GM12873 (cell line): Measurements from ENCODE around the gene HOXC10.

ENCODE experiments used
- CTCF ChIP-seq: IDR thresholded peaks from 2 replicates; pipeline ENCODE4 v1.5.1; 2012; ENCODE audit warnings: low read depth, mild to moderate bottlenecking, moderate library complexity, low read length, control low read depth; ENCODE audit not compliant: insufficient read depth; ENCODE audit errors: missing control alignments

The HOXC10 gene

DNA sequence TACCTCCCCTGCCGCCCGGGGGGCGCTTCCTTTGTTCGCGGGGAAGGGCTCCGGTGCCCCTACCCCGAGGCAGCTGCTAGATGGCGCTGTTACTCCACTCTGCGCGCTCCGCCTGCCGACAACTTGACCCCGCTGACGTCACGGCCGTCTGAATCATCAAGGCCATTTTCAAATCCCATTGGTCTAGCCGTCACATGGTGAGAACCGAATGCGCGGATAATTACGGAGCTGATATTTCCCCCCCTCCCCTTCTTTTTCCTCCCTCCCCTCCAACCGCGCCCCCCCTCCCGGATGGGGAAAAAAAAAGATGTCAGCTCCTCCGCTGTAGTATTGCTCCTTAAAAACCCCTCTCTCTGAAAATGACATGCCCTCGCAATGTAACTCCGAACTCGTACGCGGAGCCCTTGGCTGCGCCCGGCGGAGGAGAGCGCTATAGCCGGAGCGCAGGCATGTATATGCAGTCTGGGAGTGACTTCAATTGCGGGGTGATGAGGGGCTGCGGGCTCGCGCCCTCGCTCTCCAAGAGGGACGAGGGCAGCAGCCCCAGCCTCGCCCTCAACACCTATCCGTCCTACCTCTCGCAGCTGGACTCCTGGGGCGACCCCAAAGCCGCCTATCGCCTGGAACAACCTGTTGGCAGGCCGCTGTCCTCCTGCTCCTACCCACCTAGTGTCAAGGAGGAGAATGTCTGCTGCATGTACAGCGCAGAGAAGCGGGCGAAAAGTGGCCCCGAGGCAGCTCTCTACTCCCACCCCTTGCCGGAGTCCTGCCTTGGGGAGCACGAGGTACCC is at the start of gene HOXC10:
HOXC10 (plus strand) TSS at position 246 of the 791 bp plus-strand sequence; CDS start at position 360, 114 bp downstream.
- TF ChIP-seq CTCF, result peak; percentile 69

GRCh38 chr12:53935383-53936341 is 49.3 kb upstream of the HOXC10 start:
- no peak for TF ChIP-seq CTCF

DNA sequence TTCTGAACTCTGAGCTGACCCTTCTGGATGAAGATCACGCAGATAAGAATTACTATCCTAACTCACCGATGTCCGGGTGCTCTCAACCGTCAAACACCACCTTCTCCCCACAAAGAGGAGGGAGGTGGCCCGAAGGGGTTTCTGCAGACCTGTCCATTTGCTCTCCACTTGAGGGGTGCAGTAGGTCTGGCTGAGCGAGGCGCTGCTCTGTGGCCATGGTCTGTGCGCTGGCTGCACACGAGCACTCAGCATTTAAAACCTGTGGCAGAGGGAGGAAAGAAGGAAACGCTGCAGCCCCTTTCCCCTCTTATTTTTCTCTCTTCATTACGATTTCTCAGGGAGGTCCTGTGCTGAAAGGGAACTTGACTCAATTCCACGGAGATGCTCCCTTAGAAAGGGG is 47.8 kb upstream of the HOXC10 start:
- TF ChIP-seq CTCF, result no peak

DNA sequence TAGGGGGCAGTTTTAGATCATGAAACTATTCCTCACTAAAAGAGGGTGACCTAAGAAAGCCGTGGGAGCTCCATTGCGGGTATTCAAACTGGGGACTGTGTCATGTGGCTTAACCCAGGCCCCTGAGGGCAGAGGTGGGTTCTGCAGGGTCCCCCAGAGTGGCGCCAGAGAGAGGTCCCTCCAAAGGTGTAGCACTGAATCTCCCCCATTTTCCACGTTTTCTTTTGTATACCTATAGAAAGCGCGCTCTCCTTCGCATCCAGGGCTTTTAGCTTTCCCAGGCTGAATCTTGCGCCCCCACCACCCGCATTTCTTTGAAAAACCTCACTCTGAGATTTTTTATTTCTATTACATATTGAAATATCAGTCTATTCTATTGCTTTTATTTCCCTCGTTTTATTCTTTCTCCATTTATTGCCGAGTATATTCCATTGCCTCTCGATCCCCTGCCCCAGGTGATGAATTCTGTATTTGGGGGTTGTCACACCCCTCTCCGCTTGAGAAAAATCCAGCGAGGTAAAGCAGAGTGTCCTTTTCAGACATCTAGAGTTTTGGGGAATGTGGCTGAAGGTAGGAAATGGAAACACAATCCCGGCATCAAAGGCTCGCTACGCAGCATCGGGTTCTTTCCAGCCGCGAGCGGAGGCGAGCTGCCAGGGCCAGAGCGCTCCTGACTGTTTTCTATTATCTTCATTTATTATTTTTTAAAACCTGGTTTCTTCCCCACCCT is 47.2 kb upstream of the HOXC10 start:
- no peak for TF ChIP-seq CTCF

DNA sequence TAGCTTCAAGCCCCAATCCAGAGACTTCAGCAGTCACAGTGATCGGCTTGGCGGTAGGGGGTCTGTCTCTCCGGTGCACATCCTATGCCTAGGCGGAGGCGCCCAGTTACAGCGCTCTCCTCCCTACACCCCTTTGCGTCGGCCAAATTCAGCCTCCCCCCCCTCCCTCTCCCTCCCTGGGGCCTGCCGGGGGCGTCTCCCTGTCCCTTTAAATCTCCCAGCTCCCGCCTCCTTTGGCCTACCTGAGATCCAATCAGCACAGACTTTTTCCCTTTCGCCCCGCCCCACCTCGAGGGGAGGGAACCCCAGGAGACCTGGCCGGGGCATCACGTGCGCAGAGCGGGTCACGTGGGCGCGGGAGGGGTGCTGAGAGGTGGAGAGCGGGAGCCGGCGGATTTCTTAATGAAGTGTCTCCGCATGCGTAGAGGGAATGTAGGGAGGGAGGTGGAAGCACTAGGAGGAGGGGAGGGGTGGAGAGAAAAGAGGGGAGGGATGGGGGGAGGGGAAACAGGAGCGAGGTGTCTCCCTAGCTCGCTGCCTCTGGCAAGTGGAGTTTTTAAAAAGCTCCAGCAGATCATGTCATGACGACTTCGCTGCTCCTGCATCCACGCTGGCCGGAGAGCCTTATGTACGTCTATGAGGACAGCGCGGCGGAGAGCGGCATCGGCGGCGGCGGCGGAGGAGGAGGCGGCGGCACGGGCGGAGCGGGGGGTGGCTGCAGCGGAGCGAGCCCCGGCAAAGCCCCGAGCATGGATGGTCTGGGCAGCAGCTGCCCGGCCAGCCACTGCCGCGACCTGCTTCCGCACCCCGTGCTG is 46.4 kb upstream of the HOXC10 start, which contains the start of gene HOXC13:
HOXC13 (plus strand) TSS at position 506 of the 815 bp plus-strand sequence; CDS start at position 582, 76 bp downstream.
- TF ChIP-seq CTCF, result no peak

DNA sequence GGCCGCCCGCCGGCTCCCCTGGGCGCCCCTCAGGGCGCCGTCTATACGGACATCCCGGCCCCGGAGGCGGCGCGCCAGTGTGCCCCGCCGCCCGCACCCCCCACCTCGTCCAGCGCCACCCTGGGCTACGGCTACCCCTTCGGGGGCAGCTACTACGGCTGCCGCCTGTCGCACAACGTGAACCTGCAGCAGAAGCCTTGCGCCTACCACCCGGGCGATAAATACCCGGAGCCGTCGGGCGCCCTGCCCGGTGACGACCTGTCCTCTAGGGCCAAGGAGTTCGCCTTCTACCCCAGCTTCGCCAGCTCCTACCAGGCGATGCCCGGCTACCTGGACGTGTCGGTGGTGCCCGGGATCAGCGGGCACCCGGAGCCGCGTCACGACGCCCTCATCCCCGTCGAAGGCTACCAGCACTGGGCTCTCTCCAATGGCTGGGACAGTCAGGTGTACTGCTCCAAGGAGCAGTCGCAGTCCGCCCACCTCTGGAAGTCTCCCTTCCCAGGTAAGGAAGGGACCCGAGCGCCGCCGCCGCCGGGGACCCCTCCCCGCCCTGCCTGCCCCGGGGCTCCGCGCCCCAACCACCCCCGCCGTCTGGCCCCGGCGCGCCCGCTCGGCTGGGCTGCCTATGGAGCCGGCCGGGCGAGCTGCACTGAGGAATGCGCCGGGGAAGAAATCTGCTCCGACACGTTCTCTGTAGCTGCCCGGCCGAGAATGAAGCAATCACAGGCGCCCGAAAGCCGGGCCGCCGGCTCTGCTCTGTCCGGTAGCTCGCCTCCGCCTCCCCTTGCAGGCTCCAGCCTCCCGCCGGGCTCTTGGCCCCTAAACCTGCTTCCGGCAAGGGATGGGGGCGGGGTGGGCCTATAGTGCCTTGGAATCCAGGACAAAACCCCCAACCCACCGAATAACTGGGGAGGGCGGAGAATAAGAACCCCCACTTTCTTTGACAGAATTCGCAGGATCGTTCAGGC is 45.5 kb upstream of the HOXC10 start:
- TF ChIP-seq CTCF, result no peak
